GM12891 (cell line): ENCODE data around the gene FARP1.

Experiments used
- POLR2A ChIP-seq: IDR thresholded peaks from 2 replicates; pipeline ENCODE4 v1.6.1; 2011; ENCODE audit warnings: low read depth, low read length, control low read depth
- TAF1 ChIP-seq: IDR thresholded peaks from 2 replicates; pipeline ENCODE4 v1.6.1; 2011; ENCODE audit warnings: low read depth, low read length, control low read depth

- TF ChIP-seq POLR2A (no peak), TAF1 (no peak)
These were observed 122.0 kb downstream of the FARP1 start for GRCh38 chr13:98264877-98265276.
